ENCODE data around the gene CAPS. TPM values are rescaled to one million over a fixed set of nuclear protein-coding genes. Genes with fewer than 3 reads are reported as not detected.

Gene CAPS
- total RNA-seq, 3 donors from 2014 or later = 1.6 to 3.7 (median 2.7) TPM

DNA sequence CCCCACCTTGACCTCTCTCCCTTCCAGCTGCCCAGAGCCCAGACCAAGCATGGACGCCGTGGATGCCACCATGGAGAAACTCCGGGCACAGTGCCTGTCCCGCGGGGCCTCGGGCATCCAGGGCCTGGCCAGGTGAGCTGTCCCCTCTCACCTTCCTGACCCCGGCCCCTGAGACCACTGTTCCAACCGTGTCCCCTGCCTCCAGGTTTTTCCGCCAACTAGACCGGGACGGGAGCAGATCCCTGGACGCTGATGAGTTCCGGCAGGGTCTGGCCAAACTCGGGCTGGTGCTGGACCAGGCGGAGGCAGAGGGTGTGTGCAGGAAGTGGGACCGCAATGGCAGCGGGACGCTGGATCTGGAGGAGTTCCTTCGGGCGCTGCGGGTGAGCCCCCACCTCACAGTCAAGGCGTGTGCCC, 312 bp downstream of the CAPS start:
- no peak for ATAC-seq
- peaks cover 10% of the 10 kb centered on the region for H3K36me3 Mint-ChIP-seq (ENCODE audit: insufficient read depth)
- H3K9me3 Mint-ChIP-seq = no peaks in the 10 kb centered on the region
- DNase-seq = no peak
- no peaks in the 10 kb centered on the region for H3K27me3 Mint-ChIP-seq (ENCODE audit: low read depth)
- no peak overlapping the region for H3K4me3 Mint-ChIP-seq
- no peaks in the 10 kb centered on the region for H3K4me1 Mint-ChIP-seq (ENCODE audit: low read depth)

DNA sequence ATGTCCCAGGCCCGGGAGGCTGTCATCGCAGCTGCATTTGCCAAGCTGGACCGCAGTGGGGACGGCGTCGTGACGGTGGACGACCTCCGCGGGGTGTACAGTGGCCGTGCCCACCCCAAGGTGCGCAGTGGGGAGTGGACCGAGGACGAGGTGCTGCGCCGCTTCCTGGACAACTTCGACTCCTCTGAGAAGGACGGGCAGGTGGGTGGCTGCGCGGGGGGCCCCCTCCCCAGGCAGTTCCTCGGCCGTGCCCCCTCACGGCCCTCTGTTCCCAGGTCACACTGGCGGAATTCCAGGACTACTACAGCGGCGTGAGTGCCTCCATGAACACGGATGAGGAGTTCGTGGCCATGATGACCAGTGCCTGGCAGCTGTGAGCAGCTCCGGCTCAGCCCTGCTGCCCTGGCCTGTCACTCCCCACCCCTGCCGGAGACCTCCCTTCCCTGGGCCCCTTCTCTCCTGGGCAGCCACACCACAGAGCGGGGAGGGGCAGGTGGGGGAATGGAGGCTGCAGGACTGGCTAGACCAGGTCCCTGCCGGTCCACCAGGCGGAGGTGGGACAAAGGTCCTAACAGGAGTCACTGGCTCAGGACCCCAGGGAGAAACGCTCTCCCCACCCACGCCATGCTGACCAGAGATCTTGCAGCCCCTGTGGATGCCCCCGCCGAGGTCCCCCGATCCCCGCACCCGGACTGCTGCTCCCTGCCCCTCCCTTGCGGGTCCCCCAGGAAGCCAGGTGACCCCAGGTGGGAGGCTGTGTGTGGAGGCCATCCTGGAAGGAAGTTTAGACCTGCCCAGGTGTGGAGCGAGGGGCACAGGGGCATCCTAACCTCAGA, 1.1 kb downstream of the CAPS start:
- peaks cover 6% of the 10 kb centered on the region for H3K36me3 Mint-ChIP-seq (ENCODE audit: insufficient read depth)
- no peak for ATAC-seq
- H3K4me1 Mint-ChIP-seq (ENCODE audit: low read depth) = no peaks in the 10 kb centered on the region
- no peak overlapping the region for H3K4me3 Mint-ChIP-seq
- no peaks in the 10 kb centered on the region for H3K9me3 Mint-ChIP-seq
- DNase-seq = no peak
- no peaks in the 10 kb centered on the region for H3K27me3 Mint-ChIP-seq (ENCODE audit: low read depth)

DNA sequence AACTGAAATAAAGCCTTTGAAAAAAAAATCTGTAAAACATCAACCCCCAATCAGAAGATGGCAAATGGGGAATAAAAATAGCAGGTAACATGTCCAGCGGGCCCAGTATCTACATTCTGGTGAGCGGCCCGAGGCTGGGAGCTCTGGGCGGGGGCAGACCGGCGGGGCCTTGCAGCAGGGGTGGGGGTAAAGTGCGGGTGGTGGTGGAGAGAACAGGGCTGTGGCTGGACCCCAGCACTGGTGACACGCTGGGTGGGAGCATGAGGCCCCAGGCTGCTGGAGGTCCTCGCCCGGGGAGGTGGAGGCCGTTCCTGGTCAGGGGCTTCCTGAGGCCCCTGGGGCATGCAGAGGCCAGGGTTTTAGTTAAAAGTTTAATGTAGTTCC, 1.7 kb downstream of the CAPS start:
- no peaks in the 10 kb centered on the region for H3K27me3 Mint-ChIP-seq (ENCODE audit: low read depth)

DNA sequence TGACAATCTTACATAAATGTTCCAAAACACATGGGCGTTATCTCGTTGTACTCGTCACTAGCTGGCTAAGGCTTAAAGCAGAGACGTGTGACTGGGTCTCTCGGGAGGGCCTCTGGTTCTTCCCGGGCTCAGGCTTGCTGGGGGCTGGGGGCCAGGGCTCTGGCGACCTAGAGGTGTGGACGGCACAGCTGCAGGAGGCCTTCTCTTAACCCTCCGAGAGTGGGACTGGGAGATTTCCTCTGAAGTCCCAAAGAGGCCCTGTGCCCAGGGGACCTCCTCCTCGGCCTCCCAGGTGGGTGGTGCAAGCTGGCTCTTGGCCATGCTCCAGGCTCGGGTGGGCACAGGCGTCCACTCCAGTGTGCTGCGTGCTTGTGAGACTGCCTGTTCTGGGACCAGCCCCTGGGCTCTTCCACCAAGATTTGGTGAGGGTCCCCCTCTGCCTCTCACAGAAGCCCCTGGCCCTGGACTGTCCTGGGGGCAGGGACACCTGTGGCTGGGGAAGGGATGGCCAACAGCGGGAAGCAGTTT, 2.2 kb downstream of the CAPS start:
- Mint-ChIP-seq H3K36me3 (ENCODE audit: insufficient read depth) (peaks cover 6% of the 10 kb centered on the region), H3K4me3 (no peak overlapping the region), H3K4me1 (ENCODE audit: low read depth) (no peaks in the 10 kb centered on the region), H3K27me3 (ENCODE audit: low read depth) (no peaks in the 10 kb centered on the region), H3K9me3 (no peaks in the 10 kb centered on the region)
- no peak for ATAC-seq
- DNase-seq = no peak

More for the DNA sequence above, 1.7 kb downstream of the CAPS start:
- Mint-ChIP-seq H3K36me3 (ENCODE audit: insufficient read depth) (peaks cover 6% of the 10 kb centered on the region), H3K4me1 (ENCODE audit: low read depth) (no peaks in the 10 kb centered on the region), H3K4me3 (no peak overlapping the region), H3K9me3 (no peaks in the 10 kb centered on the region)
- DNase-seq (no peak), ATAC-seq (no peak)

DNA sequence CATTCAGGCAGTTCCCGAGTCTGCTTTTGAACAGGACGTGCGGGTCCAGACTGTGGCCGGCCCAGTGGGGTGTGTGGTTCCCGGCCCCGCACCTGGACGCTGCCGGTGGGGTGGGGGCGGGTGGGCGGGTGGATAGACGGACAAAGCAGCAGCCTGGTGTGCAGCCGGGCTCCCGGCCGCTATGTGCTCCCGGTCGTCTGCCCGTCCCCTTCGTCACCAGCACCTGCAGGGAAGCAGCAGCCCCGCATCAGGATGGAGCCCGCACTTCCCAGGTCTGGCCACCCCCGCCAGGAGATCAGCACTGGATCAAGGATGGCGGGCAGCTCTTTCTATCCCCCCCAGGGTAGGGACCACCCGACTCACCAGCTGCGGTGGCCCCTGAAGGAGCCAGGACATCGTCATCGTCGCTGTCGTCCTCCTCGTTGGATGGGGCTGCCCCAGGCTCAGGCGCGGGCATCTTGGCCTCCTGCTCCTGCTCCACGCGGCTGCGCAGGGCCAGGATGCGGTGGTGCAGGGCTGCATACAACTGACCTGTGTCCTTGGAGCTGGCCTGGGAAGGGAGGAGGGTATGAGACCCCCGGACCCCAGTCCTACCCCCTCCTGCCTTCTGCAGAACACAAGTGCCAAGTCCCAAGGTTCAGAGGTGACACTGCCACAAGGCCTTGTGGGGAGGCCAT, 3.5 kb downstream of the CAPS start:
- no peaks in the 10 kb centered on the region for H3K9me3 Mint-ChIP-seq
- no peak for DNase-seq
- no peaks in the 10 kb centered on the region for H3K4me1 Mint-ChIP-seq (ENCODE audit: low read depth)
- H3K36me3 Mint-ChIP-seq (ENCODE audit: insufficient read depth) = peaks cover 12% of the 10 kb centered on the region
- no peak for ATAC-seq
- H3K27me3 Mint-ChIP-seq (ENCODE audit: low read depth) = no peaks in the 10 kb centered on the region
- H3K4me3 Mint-ChIP-seq = no peak overlapping the region

DNA sequence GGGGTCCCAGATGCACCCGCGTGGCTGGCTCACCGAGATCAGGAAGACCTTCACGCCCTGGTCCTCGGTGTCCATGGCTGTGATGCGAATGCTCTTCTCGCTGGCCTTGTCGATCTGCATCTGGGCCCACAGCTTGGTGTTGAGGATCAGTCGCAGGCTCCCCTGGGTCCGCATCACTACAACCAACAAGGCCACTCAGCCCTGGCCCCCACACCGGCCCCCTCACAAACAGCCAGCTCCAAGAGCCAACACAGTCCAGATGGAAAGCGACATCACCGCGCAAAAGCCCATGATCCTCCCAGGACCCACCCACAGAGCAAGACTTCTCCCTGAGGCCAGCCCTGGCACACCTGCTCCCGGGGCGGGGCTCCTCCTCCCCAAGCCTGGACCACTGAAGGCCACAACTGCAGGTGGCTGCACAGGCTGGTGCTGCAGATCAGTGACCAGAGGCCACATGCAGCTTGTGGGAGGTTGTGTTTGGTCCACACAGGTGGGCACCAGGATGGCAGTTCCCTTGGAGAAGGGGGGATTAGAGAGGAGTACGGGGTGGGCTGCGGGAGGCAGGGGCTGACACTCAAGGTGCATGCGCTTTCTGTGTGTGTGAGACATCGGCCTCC, 4.5 kb downstream of the CAPS start:
- DNase-seq = no peak
- H3K36me3 Mint-ChIP-seq (ENCODE audit: insufficient read depth) = peaks cover 18% of the 10 kb centered on the region
- H3K27me3 Mint-ChIP-seq (ENCODE audit: low read depth) = no peaks in the 10 kb centered on the region
- no peaks in the 10 kb centered on the region for H3K4me1 Mint-ChIP-seq (ENCODE audit: low read depth)
- no peak for ATAC-seq
- H3K4me3 Mint-ChIP-seq = no peak overlapping the region
- no peaks in the 10 kb centered on the region for H3K9me3 Mint-ChIP-seq

DNA sequence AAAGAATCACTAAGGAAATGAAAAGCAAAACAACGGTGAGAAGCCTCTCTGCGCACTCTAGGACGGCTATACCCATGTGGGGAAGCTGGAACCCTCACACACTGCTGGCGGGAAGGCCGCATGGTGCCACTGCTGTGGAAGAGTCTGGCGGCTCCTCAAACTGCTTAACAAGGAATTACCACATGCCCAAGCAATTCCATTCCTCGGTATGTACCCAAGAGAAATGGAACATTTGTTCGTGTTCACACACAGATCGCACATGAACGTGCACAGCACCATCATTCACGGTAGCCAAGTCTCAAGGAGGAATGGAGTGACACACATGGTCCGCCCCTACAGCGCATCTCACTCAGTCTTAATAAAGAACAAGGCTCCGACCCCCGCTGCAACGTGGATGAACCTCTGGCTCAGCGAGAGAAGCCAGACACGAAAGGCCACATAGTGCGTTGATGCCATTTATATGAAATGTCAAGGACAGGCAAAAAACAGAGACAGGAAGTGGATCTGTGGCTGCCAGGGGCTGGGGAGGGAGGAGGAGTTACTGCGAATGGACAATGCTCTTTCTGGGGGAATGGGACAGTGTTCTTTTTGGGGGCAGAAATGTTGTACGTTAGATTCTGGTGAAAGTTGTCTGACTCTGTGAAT, 7.6 kb downstream of the CAPS start:
- Mint-ChIP-seq H3K4me3 (no peak overlapping the region), H3K9me3 (no peaks in the 10 kb centered on the region), H3K36me3 (ENCODE audit: insufficient read depth) (peaks cover 23% of the 10 kb centered on the region), H3K4me1 (ENCODE audit: low read depth) (no peaks in the 10 kb centered on the region), H3K27me3 (ENCODE audit: low read depth) (no peaks in the 10 kb centered on the region)
- ATAC-seq (no peak), DNase-seq (no peak)

DNA sequence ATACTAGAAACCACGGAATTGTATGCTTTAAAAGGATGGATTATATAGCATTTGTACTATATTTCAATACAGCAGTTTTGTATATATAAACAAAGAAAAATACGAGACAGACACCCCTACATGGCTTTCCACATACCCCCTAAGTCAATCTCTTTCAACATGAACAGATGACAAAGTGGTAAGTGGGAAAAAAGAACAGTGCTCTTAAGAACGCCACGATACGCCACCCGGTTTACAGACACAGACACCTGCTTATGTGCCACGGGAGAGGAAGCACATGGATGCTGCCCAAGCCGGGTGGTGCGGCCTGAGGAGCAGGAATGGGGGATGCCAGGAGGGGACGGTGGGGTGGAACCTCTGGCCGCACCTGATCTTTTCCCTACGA, 8.1 kb downstream of the CAPS start:
- DNase-seq = no peak
- H3K27me3 Mint-ChIP-seq (ENCODE audit: low read depth) = no peaks in the 10 kb centered on the region
- ATAC-seq = no peak
- H3K36me3 Mint-ChIP-seq (ENCODE audit: insufficient read depth) = peaks cover 22% of the 10 kb centered on the region
- no peaks in the 10 kb centered on the region for H3K4me1 Mint-ChIP-seq (ENCODE audit: low read depth)
- H3K9me3 Mint-ChIP-seq = no peaks in the 10 kb centered on the region
- H3K4me3 Mint-ChIP-seq = no peak overlapping the region

DNA sequence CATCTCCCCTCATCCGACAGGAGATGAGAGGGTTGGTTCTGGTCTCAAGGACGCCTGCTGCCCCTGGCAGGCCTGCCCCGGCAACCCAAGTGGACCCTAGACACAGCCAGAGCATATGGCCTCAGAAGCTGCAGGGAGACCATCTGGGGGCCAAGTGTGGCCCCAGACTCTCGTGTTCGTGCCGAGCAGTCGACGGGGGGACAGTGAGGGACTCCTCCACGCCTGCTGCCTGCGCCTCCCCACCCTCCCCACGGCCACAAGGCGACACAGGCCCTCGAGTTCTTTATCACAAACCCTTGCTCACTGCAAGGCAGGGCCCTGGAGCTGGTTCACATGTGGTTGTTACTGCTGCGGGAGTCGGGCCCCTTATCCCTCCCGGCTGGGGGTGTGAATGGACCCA, 9.3 kb downstream of the CAPS start:
- Mint-ChIP-seq H3K36me3 (ENCODE audit: insufficient read depth) (peaks cover 29% of the 10 kb centered on the region), H3K4me1 (ENCODE audit: low read depth) (no peaks in the 10 kb centered on the region), H3K9me3 (no peaks in the 10 kb centered on the region), H3K27me3 (ENCODE audit: low read depth) (no peaks in the 10 kb centered on the region), H3K4me3 (no peak overlapping the region)
- DNase-seq (no peak), ATAC-seq (no peak)

DNA sequence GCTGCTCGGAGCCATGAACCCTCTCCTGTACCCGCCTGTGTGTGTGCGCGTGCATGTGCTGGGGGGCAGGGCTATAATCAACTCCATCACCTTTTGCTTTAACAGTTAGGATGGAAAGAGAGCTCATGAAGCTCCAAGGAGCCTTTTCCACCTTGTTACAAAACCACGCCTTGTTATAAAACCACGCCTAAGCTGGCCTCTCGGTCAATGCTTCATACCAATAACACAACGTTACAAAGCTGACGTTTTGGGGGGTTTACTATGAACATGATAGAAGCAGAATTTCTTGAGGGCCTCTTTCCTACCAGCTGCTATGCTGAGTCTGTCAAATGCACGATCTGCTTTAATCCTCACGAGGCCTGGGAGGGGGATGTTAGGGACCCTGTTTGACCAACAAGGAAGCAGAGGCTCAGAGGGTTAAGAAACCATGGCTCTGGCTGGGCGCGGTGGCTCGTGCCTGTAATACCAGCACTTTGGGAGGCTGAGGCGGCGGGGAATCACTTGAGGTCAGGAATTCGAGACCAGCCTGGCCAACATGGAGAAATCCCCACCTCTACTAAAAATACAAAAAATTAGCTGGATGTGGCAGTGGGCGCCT, 11.9 kb downstream of the CAPS start:
- ATAC-seq = no peak
- H3K9me3 Mint-ChIP-seq = no peaks in the 10 kb centered on the region
- H3K36me3 Mint-ChIP-seq (ENCODE audit: insufficient read depth) = peaks cover 36% of the 10 kb centered on the region
- no peak overlapping the region for H3K4me3 Mint-ChIP-seq
- no peak for DNase-seq
- no peaks in the 10 kb centered on the region for H3K27me3 Mint-ChIP-seq (ENCODE audit: low read depth)
- H3K4me1 Mint-ChIP-seq (ENCODE audit: low read depth) = no peaks in the 10 kb centered on the region

DNA sequence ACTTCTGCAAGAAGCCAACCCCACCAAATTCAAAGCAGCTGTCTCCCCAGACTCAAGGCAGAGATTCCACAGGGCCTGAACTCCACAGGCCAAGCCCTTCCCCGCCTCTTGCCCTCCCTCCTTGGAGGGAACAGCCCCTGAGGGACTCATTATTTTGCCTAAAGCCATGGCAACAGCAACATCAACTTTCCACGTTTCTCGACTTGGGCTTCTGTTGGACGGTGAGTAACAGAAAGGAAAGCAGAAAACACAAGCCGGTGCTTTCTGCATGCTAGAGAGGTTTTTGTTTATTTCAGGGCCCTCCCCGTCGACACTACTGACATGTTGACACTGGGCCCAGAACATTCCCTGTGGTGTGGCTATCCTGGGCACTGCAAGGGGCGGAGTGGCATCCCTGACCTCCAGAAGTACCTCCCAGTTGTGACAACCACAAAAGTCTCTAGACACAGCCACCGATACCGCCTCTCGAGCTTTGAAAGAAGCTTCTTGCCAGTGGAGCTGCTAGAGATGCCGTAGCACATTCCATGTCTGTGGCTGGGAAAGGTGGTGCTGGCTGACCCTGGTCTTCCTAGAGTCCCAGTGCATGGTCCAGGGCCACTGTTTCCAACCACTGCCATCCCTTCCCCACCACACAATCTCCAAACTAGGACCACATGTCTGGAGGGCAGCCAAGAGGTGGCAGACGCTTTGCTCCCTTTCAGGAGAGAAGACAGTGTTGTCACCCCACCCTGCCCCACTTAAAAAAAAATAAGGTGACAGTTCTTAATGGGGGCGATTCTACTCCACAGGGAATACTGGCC, 12.8 kb downstream of the CAPS start:
- Mint-ChIP-seq H3K4me3 (no peak overlapping the region), H3K27me3 (ENCODE audit: low read depth) (no peaks in the 10 kb centered on the region), H3K36me3 (ENCODE audit: insufficient read depth) (peaks cover 34% of the 10 kb centered on the region), H3K9me3 (no peaks in the 10 kb centered on the region), H3K4me1 (ENCODE audit: low read depth) (no peaks in the 10 kb centered on the region)
- ATAC-seq (no peak), DNase-seq (no peak)

DNA sequence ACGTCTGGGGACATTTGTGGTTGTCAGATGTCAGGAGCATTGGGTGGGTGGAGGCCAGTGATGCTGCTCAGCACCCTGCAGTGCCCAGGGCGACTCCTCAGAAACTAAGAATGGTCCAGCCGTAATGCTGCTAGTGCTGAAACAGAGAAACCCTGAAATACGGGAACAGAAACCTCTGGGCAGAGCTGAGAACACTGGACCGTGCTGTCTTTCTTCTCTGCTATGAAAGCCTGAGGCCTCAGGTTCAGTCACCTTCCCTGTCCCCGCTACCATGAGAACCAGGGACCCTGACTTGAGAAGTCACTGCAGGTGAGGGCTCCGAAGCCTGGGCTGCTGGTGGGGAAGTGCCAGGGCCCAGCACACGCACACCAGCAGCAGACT, 13.4 kb downstream of the CAPS start:
- no peaks in the 10 kb centered on the region for H3K9me3 Mint-ChIP-seq
- DNase-seq (no peak), ATAC-seq (no peak)
- H3K4me3 Mint-ChIP-seq = no peak overlapping the region
- H3K27me3 Mint-ChIP-seq (ENCODE audit: low read depth) = no peaks in the 10 kb centered on the region
- peaks cover 35% of the 10 kb centered on the region for H3K36me3 Mint-ChIP-seq (ENCODE audit: insufficient read depth)
- no peaks in the 10 kb centered on the region for H3K4me1 Mint-ChIP-seq (ENCODE audit: low read depth)

DNA sequence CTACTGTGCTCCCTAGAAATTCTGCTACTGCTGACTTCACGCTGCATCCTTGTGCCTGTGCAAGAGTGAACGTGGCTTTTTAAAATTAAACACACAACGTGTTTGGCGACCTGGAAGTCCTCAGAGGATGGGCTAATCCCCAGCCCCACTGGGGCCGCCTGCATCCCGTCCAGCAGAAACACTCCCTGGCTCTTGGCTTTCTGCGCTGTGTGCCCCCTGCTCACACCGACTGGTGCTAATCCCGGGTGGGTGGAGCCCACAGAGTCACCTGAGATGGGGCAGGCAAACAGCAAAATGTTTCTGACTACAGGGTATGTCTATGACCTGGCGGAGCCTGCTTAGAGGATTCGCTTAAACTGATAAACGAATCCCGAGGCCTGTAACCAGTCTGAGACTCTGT, 15.1 kb downstream of the CAPS start:
- no peak overlapping the region for H3K4me3 Mint-ChIP-seq
- peaks cover 28% of the 10 kb centered on the region for H3K36me3 Mint-ChIP-seq (ENCODE audit: insufficient read depth)
- no peaks in the 10 kb centered on the region for H3K27me3 Mint-ChIP-seq (ENCODE audit: low read depth)
- ATAC-seq (no peak), DNase-seq (no peak)
- H3K9me3 Mint-ChIP-seq = no peaks in the 10 kb centered on the region
- no peaks in the 10 kb centered on the region for H3K4me1 Mint-ChIP-seq (ENCODE audit: low read depth)
